ENCODE results near the gene CORO1C.
"Not testable (repeated sequence)": the region's sequence is repeated elsewhere in the genome, so short reads cannot be mapped to it uniquely, and the experiment has no call there.

CORO1C gene

DNA sequence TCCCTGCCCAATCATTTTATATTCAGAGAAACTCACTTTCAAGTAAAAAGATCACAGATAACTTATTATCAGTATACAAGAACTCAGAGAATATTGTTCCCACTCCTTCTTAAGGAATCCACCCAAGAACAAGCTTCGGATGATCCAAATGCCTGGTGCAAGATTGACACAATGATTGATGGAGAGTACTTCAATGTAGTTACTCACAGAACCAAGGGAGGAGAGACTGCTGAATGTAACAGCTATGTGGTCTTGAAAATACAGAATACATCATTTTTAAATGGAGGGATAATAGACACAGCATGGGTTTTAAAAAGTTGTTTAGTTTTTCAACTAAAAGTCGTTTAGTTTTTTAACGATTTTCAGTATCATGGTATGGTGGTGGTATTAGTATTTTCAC is 59.3 kb downstream of the CORO1C start:
- no peak for DNase-seq (ENCODE audit: low spot score)

DNA sequence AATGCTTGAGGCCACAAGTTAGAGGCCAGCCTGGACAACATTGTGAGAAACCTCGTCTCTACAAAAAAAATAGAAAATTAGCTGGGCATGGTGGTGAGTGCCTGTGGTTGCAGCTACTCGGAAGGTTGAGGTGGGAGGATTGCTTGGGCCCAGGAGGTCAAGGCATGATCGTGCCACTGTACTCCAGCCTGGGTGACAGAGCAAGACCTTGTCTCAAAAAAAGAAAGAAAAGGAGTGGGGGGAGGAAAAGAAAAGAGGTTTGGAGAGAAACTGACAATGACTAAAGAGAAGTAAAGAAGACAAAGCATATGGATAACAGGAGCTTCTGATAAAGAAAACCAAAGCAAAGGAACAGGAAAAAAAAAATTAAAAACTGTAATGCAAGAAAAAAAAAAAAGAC is 60.2 kb downstream of the CORO1C start:
- no peak for DNase-seq (ENCODE audit: low spot score)

DNA sequence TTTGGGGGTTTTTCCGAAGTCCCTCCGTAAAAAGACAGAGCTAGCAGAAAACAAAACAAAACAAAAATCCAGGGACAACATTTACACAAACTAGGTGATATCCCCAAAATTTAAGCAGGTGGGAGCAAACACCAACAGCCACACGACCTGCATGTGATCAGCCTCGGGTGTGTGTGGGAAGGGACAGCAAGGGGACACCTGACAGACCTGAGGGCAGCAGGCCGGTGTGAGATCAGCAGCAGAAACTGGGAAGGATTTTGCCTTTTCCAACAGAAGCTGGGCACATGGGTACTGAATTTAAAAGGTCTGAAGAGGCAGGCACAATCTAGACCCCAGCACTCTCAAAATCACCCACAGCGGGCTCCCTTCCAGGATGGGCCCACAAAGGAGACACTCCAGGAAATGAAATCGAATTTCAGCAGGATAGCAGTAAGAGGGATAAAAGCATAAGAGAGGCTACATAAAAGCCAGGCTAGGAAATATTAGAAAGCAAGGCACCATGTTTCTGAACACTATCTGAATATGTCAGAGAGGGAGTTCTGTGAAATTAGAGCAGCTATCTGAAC is 61.2 kb downstream of the CORO1C start:
- DNase-seq (ENCODE audit: low spot score) = no peak

DNA sequence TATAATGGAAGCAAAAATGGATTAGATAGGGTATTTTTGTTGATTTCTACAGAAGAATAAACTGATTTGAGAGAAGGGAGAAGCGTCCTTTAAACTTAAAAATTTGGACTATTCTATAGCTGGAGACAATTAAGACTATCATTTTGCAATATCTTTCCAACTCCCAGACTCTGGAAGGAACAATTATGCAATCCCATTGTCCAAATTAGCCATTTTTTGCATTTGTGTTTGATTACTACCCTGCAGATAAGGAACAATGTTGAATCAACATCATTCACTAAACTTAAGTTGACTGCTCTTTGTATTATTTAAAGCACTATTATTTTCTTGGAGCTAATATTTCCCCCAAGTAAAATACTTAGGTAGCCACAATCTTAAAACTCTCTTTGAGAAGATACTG is 62.8 kb downstream of the CORO1C start:
- no peak for DNase-seq (ENCODE audit: low spot score)

DNA sequence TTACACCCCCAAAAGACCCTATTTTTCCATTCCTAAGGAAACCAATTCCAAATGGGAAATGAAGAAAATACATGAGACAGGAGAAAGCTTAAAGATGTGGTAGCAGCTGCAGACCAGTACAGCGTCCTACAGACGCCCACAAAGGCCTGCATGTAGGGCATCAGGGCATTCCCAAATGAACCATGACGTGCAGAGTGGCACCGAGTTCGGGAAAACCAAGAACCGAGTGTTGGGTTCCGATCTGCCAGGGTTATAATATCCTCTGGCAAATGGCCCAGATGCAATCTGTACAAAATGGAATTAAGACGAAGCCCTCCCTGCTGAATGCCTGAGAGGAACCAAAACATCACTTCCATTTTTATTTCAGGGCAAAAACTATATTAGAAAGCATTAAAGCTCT is 63.3 kb downstream of the CORO1C start:
- DNase-seq (ENCODE audit: low spot score) = no peak

DNA sequence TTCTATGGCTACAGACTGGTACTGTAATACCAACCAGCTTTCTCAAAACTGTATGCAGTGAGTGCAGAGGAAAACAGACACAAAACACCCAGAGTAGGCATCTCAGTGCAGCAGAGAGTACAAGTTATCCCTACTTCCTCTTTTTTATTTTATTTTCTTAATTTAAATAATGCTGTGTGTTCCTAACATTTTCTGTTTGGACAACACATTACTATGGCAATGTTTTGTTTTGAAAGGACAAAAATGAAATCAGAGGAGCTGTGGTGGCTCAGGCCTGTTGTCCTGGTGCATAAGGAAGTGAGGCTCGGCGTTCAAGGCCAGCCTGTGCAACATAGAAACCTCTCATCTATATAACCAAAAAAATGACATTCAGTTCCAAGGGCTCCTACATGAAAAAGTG is 64.0 kb downstream of the CORO1C start:
- DNase-seq (ENCODE audit: low spot score) = no peak

DNA sequence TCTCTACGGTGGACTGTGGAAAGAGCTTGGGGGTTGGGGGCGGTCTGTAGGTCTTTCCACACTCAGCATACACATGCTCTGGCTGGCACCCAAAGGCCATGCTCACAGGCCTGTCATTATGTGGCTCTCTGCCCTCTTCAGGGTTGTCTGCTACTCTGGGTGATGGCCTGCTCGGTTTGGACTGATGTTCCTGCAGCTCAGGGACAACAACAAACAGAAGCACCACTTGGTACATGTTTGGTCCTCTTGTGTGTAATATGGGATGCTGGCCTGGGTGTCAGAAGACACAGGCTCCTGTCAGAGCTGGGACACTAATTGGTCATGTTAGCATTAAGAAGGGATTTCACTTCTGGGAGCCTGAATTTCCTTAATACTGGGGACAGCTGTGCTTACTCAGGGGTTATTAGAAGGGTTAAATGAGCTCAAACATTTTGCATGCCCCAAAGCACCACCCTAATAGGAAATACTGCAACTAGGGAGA is 64.9 kb downstream of the CORO1C start:
- DNase-seq (ENCODE audit: low spot score) = no peak

DNA sequence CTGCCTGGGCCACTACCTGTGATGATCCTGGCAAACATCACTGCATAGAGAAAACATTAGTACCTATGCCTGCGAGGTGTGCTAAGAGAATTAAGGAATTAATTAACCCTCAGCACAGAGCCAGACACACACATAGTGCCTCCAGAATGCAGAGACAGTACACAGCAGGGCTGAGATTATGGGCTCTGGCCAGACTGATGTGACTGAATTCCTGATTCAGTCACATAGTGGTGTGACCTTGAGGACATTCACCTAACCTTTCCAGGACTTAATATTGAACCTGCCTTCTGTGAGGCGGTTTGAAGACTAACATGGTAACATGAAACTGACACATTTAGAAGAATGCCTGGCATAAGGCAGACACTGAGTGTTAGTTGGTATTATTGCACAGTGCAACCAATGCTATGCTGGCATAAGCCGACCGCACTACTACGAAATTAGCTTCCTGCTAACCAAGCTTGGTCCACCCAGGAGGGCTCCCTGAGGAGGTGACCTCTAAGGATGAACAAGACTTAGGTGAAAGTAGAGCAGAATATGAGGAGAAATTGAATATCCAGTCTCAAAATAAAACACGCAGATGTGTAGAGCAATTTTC is 65.6 kb downstream of the CORO1C start:
- DNase-seq (ENCODE audit: low spot score) = no peak

DNA sequence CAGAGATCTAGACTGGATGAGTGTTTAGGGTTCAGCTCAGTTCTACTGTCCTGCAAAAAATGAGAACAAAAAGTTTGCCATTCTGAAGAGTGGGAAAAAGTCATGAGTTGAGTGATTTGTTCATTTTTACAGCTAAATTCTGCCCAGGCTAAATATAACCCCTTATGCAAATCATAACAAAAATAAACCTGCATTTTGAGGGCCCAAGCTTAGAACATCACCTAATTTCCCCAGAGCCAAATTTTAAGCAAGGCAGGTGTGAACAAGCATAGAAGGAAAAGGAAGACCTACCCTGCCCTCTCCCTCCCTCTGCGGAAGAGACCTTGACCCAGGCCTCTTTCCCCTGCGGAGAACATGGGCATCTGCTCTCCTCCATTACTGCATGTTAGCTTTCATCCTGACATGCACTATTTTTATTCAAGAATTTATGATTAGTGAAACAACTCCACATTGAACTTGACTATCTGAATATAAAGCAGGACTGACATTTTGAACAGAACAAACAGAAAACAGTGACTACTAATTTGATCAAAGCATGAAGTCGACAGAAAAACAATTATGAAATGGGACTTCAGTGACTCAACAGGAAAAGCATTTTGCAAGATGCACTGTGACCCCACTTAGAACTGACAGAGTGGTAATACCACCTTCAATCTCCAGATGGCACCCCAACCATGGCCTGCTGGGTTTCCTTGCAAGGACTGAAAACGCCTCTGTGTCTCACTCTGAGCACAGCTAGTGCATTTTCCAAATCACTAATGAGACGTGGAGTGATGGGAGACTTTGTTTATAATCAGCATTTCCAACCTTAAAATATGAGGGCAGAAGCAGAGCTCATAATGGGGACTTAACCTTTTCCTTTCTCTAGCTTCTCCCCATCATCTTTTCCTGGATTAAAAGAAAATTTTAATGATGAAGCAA is 66.7 kb downstream of the CORO1C start:
- peak; percentile 69 for DNase-seq (ENCODE audit: low spot score)

DNA sequence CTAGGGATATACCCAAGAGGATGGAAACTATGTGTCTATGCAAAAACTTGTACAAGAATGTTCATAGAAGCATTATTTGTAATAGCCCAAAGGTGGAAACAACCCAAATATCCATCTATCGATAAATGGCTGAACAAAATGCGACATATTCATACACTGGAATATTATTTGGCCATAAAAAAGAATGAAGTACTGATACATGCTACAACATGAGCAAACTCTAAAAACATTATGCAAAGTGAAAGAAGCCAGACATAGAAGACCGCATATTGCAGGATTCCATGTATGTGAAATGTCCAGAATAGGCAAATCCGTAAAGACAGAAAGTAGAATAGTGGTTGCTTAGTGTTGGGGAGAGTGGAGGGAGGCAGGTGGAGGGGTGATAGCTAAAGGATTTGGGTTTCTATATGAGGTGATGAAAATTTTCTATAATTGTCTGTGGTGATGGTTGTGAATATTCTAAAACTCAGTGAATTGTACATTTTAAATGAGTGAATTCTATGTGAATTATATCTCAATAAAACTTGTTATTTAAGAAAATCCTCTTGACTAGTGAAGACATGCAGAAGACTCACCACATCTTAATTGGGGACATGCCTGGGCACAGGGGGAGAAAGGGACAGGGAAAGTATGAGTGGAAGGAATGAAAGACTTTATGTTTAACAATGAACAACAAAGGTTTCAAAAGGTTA is 67.8 kb downstream of the CORO1C start:
- DNase-seq (ENCODE audit: low spot score) = no peak

DNA sequence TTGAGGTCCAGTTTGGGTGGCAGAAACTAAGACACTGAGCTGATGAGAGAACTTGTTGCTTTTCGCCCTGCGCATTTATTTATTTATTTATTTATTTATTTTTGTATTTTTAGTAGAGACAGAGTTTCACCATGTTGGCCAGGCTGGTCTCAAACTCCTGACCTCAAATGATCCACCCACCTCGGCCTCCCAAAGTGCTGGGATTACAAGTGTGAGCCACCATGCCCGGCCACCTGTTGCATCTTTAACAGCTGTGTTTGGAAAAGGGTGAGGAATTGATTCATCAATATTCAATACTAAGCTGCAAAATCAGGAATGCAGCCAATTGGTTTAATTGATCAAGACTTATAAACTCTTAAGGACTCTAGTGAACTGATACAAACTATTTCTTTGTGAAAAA is 73.2 kb downstream of the CORO1C start:
- not testable (repeated sequence) for DNase-seq (ENCODE audit: low spot score)

DNA sequence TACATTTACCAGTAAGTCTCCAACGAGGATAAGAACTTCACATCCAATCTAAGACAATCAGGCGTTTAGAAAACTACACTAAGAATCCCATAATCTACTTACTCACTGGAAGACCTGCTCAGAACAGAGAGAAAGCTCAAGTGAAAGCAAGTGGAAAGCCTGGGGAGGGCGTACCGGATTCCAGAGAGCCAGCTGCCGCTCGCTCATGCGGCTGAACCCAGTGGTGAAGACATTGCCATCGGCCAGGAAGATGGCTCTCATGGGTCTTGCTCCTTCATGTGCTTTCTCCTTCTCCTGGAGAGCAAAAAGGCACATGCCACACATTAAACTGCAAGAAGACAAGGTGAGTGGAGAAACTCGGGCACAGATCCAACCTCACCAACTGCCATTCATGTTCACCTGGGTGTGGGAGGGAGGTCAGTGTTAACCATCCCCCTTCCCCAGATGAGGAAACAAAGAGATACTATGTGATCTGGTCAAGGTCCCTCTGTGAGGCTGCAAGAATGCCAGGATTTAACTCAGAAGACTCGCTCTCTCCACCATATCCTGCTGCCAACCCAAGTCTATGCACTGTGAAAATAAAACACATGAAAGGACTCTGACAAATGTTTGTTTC is 74.1 kb downstream of the CORO1C start:
- DNase-seq (ENCODE audit: low spot score) = no peak

DNA sequence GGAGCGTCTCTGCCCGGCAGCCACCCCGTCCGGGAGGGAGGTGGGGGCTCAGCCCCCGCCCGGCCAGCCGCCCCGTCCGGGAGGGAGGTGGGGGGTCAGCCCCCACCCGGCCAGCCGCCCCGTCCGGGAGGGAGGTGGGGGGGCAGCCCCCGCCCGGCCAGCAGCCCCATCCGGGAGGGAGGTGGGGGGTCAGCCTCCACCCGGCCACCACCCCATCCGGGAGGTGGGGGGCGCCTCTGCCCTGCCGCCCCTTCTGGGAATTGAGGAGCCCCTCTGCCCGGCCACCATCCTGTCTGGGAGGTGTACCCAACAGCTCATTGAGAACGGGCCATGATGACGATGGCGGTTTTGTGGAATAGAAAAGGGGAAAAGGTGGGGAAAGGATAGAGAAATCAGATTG is 75.1 kb downstream of the CORO1C start:
- not testable (repeated sequence) for DNase-seq (ENCODE audit: low spot score)

DNA sequence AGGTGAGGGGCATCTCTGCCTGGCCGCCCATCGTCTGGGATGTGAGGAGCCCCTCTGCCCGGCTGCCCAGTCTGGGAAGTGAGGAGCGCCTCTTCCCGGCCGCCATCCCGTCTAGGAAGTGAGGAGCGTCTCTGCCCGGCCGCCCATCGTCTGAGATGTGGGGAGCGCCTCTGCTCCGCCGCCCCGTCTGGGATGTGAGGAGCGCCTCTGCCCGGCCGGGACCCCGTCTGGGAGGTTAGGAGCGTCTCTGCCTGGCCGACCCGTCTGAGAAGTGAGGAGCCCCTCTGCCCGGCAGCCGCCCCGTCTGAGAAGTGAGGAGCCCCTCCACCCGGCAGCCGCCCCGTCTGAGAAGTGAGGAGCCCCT is 75.5 kb downstream of the CORO1C start:
- DNase-seq (ENCODE audit: low spot score) = not testable (repeated sequence)

DNA sequence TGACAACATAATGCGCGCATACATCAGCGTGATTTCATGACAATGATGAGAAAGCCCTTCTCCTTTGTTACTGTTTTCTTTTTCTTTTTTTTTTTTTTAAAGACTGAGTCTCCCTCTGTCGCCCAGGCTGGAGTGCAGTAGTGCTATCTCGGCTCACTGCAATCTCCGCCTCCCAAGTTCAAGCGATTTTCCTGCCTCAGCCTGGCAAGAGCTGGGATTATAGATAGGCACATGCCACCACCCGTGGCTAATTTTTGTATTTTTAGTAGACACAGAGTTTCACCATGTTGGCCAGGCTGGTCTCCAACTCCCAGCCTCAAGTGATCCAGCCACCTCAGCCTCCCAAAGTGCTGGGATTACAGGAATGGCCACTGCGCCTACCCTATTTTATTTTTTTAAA is 76.7 kb downstream of the CORO1C start:
- not testable (repeated sequence) for DNase-seq (ENCODE audit: low spot score)

DNA sequence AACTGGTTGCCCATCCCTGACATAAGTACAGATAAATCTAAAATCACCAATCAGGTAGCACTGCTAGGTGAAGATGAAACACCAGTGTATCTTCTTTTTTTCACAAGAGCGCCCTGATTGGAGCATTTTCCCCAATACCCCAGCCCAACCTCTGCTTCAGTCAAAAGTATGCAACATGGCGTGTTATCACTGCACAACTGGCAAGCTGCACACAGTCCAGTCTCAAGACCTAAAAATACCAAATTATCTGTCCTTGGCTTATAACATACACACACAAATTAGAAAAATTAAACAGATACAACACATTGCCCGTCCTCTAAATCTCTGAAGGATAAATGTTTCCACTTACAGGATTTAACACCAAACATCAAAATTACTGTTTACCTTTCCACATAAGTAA is 77.4 kb downstream of the CORO1C start:
- DNase-seq (ENCODE audit: low spot score) = no peak

DNA sequence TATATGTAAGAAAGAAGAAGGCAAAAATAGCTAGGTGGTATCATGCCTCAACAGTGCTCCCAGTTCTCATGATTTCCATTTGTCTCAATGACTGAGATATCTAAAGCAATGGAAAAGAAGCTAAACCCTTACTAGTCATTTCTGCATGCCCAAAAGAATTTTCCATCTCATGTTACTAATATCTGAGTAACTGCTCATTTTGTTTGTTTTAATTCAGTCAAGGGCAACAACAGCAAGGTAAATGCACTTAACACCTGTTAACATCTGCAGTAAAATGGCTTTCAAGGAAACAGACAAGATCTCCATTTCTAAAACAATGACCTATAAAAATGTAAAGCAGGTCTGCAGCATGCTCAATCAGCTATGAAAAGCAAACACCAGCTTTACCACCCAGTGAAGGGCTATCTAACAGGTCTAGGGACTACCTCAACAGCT is 78.2 kb downstream of the CORO1C start:
- DNase-seq (ENCODE audit: low spot score) = no peak

DNA sequence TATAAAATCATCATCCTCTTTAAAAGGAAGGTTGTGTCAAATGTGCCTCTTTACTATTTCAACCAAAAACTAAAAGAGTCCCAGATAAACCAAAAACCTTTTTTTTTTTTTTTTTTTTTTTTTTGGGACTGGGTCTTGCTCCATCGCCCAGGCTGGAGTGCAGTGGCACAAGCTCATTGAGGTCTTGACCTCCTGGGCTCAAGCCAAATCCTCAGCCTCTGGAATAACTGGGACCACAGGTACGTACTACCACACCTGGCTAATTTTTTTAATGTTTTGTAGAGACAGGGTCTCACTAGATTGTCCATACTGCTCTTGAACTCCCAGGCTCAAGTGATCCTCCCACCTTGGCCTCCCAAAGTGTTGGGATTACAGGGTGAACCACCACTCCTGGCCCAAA is 81.2 kb downstream of the CORO1C start:
- no peak for DNase-seq (ENCODE audit: low spot score)

DNA sequence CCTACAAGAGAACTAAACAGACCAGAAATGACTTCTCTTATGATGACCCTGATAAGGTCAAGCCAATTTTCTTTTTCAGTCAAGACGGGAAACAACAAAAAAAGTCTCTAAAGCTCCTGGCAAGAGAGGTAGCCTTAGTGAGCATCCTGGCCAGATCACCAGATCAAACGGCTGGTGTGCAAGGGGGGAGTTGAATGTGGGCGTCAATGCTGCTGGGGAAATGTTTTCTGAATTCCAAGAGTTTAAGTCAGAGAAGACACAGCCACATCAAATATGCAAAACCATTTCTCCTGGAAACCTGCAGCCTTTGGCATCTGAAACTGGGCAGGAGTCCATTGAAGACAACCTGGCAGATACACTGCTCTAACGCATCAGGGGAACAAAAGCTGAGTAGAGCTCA is 81.6 kb downstream of the CORO1C start:
- DNase-seq (ENCODE audit: low spot score) = peak; percentile 74

DNA sequence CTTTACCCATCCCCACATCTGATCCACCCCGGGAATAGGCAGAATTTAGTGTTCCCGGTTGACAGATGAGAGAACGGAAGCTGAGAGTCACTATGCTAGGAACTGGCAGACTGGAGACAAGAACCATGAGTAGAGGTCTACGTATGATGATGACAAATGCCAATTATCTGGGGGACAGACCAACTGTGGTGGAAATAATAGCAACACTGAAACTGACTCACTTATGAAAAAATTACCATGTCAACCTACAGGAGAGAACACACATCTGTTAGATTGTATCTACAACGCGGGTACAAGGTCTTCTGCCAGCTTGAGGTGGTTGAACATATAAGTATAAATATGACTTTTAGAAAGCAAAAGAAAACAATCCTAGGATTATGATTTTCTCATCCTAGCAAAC is 82.2 kb downstream of the CORO1C start:
- no peak for DNase-seq (ENCODE audit: low spot score)

DNA sequence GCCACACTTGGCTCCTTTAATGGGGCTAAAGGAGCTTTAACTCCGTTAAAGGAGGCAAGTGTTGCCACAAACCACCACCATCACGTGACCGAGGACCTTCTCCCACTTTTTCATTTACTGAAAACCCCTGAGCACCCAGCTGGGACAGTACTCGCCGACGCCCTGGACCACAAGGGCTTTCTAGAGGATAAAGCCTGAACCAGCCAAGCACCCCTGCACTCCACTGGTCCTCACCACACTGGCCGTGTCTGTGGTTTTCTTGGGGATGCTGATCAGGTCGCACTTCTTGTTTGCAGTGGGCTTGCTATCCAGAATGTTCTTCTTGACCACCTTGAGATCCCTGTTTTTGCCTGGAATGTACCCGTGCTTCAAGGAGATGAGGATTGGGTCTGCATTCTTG is 82.9 kb downstream of the CORO1C start:
- no peak for DNase-seq (ENCODE audit: low spot score)

DNA sequence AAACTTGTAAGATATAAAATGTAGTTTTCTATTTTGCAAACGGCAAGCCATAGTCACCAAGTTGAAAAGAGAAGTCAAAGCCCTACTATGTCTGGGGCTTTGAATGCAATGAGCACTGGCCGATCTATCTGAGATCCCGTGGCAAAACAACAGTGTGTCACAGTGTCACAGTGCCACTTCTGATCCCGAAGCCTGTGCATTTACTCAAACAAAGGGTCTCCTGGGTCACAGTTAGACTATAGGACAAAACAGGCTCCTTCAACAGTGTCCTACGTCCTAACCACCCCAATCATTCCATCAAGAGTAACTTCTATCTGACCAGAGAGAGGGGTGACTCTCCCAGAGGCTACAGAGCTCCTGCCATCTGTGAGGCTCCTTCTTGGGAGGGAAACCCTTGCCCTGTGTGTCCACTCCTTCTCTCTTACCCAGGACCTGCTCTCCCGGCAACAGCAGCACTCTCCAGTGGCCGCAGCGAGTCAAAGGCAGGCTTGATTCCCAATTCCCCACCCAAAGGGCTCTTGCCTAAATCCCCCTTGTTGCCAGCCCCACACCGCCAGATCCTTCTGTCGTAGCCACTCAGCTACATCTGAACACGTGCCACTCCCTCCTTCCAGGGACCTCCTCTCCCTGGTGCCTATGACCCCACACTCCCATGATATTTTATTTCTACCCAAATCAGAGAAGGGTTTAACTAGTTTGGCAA is 83.6 kb downstream of the CORO1C start:
- no peak for DNase-seq (ENCODE audit: low spot score)
